ENCODE results near the gene COL1A1.

The COL1A1 gene

DNA sequence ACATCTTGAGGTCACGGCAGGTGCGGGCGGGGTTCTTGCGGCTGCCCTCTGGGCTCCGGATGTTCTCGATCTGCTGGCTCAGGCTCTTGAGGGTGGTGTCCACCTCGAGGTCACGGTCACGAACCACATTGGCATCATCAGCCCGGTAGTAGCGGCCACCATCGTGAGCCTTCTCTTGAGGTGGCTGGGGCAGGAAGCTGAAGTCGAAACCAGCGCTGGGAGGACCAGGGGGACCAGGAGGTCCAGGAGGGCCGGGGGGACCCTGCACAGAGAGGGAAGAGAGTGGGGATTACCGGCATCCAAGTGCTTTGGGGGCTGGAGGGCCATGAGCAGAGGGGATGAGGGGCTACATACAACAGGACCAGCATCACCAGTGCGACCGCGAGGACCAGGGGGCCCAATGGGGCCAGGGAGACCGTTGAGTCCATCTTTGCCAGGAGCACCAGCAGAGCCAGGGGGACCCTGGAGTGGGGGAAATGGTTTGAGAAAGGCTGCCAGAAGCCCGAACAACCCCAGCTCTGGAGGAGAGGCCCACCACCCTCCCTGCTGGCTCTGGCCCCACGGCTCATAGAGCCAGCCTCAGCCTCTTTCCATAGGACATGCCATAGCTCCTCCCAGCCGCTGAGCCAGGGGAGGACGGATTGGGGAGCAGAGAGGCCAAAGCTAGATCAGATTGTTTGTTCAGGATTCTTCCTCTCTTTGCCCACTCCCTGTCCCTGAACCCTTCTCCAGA is 14.6 kb downstream of the COL1A1 start:
- TF ChIP-seq, protein P1, sequence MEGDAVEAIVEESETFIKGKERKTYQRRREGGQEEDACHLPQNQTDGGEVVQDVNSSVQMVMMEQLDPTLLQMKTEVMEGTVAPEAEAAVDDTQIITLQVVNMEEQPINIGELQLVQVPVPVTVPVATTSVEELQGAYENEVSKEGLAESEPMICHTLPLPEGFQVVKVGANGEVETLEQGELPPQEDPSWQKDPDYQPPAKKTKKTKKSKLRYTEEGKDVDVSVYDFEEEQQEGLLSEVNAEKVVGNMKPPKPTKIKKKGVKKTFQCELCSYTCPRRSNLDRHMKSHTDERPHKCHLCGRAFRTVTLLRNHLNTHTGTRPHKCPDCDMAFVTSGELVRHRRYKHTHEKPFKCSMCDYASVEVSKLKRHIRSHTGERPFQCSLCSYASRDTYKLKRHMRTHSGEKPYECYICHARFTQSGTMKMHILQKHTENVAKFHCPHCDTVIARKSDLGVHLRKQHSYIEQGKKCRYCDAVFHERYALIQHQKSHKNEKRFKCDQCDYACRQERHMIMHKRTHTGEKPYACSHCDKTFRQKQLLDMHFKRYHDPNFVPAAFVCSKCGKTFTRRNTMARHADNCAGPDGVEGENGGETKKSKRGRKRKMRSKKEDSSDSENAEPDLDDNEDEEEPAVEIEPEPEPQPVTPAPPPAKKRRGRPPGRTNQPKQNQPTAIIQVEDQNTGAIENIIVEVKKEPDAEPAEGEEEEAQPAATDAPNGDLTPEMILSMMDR (IDR thresholded peaks at IDR 0.05): no peak

DNA sequence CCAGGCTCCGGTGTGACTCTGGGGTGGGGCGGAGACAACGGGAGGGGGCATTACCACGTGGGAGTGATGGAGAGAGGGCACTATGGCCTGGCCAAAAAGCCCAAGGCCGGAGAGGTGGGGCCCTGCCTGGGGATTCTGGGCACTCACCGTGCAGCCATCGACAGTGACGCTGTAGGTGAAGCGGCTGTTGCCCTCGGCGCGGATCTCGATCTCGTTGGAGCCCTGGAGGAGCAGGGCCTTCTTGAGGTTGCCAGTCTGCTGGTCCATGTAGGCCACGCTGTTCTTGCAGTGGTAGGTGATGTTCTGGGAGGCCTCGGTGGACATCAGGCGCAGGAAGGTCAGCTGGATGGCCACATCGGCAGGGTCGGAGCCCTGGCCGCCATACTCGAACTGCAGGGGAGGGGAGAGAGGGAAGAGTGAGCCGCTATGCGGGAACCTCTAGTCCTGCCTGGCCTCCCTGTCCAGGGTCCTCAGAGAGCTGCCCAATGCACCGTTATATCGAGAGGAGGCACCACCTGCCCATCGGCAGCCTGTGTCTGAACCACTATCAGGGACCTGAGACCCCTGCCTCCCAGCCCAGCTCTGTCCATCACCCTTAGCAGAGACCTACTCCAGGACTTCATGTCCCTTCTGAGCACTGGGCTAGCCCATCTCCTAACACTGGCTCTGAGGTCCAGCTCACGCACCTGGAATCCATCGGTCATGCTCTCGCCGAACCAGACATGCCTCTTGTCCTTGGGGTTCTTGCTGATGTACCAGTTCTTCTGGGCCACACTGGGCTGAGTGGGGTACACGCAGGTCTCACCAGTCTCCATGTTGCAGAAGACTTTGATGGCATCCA is 15.6 kb downstream of the COL1A1 start:
- TF ChIP-seq, protein P1 (IDR thresholded peaks at IDR 0.05): no peak

DNA sequence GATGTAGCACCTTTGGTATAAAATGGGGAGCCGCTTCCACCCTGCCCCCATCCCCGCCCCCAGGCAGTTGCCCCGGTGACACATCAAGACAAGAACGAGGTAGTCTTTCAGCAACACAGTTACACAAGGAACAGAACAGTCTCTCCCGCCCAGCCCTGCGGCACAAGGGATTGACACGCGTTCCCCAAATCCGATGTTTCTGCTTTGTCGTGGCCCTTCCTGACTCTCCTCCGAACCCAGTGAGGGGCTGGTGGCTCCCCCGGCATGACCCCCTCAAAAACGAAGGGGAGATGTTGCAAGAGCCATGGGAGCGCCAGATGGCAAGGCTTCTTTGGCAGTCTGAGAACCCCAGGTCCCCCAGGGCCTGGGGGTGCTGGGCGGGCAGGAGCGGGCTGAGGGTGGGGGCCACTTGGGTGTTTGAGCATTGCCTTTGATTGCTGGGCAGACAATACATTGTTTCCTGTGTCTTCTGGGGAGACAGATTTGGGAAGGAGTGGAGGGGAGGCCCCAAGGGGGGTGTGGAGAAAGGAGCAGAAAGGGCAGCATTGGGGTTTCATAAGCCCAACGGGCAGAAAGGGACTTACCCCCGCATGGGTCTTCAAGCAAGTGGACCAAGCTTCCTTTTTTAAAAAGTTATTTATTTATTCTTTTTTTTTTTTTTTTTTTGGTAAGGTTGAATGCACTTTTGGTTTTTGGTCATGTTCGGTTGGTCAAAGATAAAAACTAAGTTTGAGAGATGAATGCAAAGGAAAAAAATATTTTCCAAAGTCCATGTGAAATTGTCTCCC is 16.6 kb downstream of the COL1A1 start:
- TF ChIP-seq, protein P1 (IDR thresholded peaks at IDR 0.05): no peak

DNA sequence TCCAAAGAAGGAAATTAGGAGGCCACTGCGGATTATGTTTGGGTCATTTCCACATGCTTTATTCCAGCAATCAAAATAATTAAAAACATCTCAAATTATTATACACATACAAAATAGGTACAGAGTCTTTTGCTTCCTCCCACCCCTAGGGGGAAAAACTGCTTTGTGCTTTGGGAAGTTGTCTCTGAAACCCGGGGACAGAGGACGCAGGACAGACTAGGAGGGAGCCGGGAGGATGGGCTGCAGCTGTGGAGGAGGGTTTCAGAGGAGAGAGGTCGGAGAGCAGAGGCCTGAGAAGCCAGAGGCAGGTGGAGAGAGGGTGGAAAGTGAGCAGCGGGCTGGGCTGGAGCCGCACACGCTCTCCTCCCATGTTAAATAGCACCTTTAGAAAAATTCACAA is 17.4 kb downstream of the COL1A1 start:
- TF ChIP-seq, protein P1 (IDR thresholded peaks at IDR 0.05): no peak

DNA sequence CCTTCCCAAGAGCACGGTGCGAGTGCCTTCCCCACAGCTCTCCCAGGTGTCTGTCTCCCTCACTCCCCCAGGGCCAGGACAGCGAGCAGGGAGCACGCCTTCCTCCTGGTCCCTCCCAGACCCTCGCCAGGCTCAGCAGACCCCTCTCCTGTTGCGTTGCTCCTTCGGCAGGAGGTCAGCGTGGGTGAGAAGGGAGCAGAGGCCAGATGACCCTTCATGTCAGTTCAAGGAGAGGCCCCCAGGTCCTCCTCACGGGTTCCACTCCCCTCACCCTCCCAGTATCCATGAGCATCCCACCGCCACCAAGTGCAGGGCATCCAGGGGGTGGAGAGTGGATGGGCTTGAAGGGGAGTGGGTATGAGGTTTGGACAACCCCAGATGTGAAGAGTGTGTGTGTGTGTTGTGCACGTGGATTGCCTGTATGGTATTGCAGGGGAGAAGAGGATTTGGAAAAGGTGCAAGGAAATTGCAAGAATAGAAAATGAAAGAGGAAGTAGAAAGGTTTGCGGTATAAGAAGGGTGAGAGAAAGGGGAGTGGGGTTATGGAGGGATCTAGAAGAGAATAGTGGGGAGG is 17.9 kb downstream of the COL1A1 start:
- TF ChIP-seq, protein P1 (IDR thresholded peaks at IDR 0.05): no peak

DNA sequence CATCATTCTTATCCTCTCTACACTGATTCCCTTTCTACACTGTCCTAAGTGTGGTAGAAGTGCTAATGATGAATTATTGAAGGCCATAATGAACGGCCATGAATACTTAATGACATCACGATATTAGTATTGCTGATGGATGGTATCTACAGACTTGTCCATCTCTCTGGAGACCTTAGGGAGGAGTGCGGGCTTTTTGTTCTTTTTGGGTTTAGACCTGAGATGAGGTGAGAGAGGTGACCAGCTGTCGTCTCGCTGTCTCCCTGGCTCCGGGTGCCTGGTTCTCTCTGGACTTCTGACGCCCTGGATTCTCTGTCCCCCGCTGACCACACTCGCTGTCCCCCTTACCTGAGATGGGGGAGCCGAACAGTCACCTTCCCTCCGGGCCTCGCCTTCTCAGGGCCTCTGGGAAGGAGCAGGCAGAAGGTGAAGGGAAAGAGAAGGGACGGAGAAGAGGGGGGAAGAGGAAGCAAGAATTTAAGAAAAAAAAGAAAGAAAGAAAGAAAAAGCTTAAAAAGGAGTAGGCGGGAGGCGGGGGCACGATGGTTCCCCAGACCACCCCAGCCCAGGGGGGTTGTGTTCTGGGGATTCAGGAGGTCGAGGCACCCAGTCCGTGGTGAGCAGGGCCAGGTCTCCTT is 18.5 kb downstream of the COL1A1 start:
- TF ChIP-seq, protein P1 (IDR thresholded peaks at IDR 0.05): no peak
